K562 (cell line): ENCODE results near the gene STK32C. TPM values are rescaled to one million over a fixed set of nuclear protein-coding genes. Genes with fewer than 3 reads are reported as not detected.

Source experiments
- ATAC-seq: fragments of 200-7000 bp; cut with Tn5 transposase; 3 replicates; pipeline ENCODE4 v1.9.1; 2020; ENCODE audit warnings: moderate library complexity
- BruUV-seq: library from RNA; stranded (reverse); fragments of 400-500 nt; replicated peaks from 2 replicates; lab custom pipeline; 2021; lab: Mats Ljungman, UMichigan
- CTCF ChIA-PET: fragments of 300-600 bp; formaldehyde crosslinking; extraction: SDS; loops from one replicate; lab custom pipeline; 2021; ENCODE audit warnings: low intra/inter-chr PET ratio; lab: Yijun Ruan, JAX
- POLR2A ChIA-PET: fragments of 300-600, 350-650 bp; sonication (Branson Sonifier 250); formaldehyde crosslinking; extraction: SDS; loops from one replicate; lab custom pipeline; 2021; ENCODE audit warnings: antibody characterized with exemption, inconsistent platforms; lab: Yijun Ruan, JAX
- DNase-seq, 4 experiments: peaks; one replicate each; pipeline versions ENCODE4 v3.0.0 to v3.0.0-alpha.2; 2011 to 2018; ENCODE audit warnings: low spot score in 3 of 4, mixed read lengths in 3 of 4; ENCODE audit errors: extremely low read depth in 1 of 4
- FAIRE-seq: peaks from 2 replicates; lab custom pipeline; 2011; peaks lifted over from hg19 to GRCh38; lab: Jason Lieb, UNC
- H2AFZ ChIP-seq: 2 replicates; pipeline ENCODE4 v1.6.0; 2011; ENCODE audit warnings: low read depth, low read length, control low read depth, inconsistent platforms
- H3K27ac ChIP-seq: fragments of 200-600 bp; 3 replicates; pipeline ENCODE4 v1.8.0; 2011; ENCODE audit warnings: low read depth, mild to moderate bottlenecking, control low read depth, inconsistent platforms, low read length, moderate library complexity, mixed read lengths; ENCODE audit errors: extremely low read depth
- H3K27me3 ChIP-seq, 2 experiments: fragments of 300-600 bp in 1 of 2; 2 replicates in 1 of 2; 3 replicates in 1 of 2; pipeline versions ENCODE4 v1.6.0 to v1.8.0; 2011; ENCODE audit warnings: inconsistent platforms in 2 of 2, low read length in 2 of 2, mild to moderate bottlenecking in 1 of 2, mixed read lengths in 1 of 2, moderate library complexity in 1 of 2; ENCODE audit not compliant: control insufficient read depth in 2 of 2, insufficient read depth in 2 of 2
- H3K36me3 ChIP-seq: fragments of 300-600 bp; 3 replicates; pipeline ENCODE4 v1.8.0; 2011; ENCODE audit warnings: mild to moderate bottlenecking, low read length, inconsistent platforms; ENCODE audit not compliant: control insufficient read depth, insufficient read depth
- H3K4me1 ChIP-seq, 2 experiments: fragments of 200-600 bp in 1 of 2; replicated peaks in 1 of 2; 2 replicates in 1 of 2; 3 replicates in 1 of 2; pipeline versions ENCODE4 v1.5.1 to v1.8.0; 2011; ENCODE audit warnings: inconsistent platforms in 2 of 2, low read length in 2 of 2, mild to moderate bottlenecking in 1 of 2, mixed read lengths in 1 of 2, moderate library complexity in 1 of 2; ENCODE audit not compliant: control insufficient read depth in 2 of 2, insufficient read depth in 2 of 2
- H3K4me2 ChIP-seq: 2 replicates; pipeline ENCODE4 v1.6.1; 2011; ENCODE audit warnings: low read length, control low read depth, inconsistent platforms, mixed read lengths; ENCODE audit not compliant: insufficient read depth
- H3K4me3 ChIP-seq: fragments of 200-600 bp; sonication (generic), shearing (Covaris generic); 2 replicates; pipeline ENCODE4 v1.5.1; 2016; ENCODE audit warnings: control low read depth, inconsistent platforms
- H3K79me2 ChIP-seq: fragments of 200-600 bp; 3 replicates; pipeline ENCODE4 v1.8.0; 2011; ENCODE audit warnings: low read length, inconsistent platforms; ENCODE audit not compliant: control insufficient read depth, insufficient read depth
- H3K9ac ChIP-seq, 2 experiments: 2 replicates each; pipeline versions ENCODE4 v1.6.0 to v1.6.1; 2011; ENCODE audit warnings: low read depth in 2 of 2, low read length in 2 of 2, control low read depth in 1 of 2, inconsistent platforms in 1 of 2, mild to moderate bottlenecking in 1 of 2, mixed read lengths in 1 of 2; ENCODE audit not compliant: insufficient read depth in 1 of 2
- H3K9me1 ChIP-seq: one replicate; pipeline ENCODE4 v1.6.0; 2011; ENCODE audit warnings: inconsistent platforms, mild to moderate bottlenecking, low read length, moderate library complexity; ENCODE audit not compliant: control insufficient read depth, insufficient read depth
- H3K9me3 ChIP-seq: replicated peaks from 2 replicates; pipeline ENCODE4 v1.5.1; 2011; ENCODE audit warnings: low read depth, low read length, inconsistent platforms; ENCODE audit not compliant: control insufficient read depth, insufficient read depth
- H4K20me1 ChIP-seq: replicated peaks from 2 replicates; pipeline ENCODE4 v1.6.1; 2011; ENCODE audit warnings: low read length, inconsistent platforms, mixed read lengths; ENCODE audit not compliant: control insufficient read depth, insufficient read depth
- CEBPG ChIP-seq, 3 experiments: fragments of 200-800 bp in 1 of 3; sonication (Bioruptor generic) in 1 of 3; sonication (generic) in 1 of 3; formaldehyde crosslinking in 1 of 3; IDR thresholded peaks in 2 of 3; conservative IDR thresholded peaks in 1 of 3; 2 replicates each; pipeline versions ENCODE4 v1.6.1 to v1.8.0; 2016 to 2022; ENCODE audit warnings: missing compliant biosample characterization in 2 of 3, missing genetic modification characterization in 2 of 3, mild to moderate bottlenecking in 1 of 3, missing genetic modification reagents in 1 of 3
- HNRNPL ChIP-seq: fragments of 200-400 bp; formaldehyde crosslinking; IDR thresholded peaks from 2 replicates; pipeline ENCODE4 v1.6.1; 2017; ENCODE audit warnings: low read depth, mild to moderate bottlenecking, low read length
- MLLT1 ChIP-seq, 2 experiments: fragments of 450-650 bp; IDR thresholded peaks; 2 replicates each; pipeline ENCODE4 v1.6.1; 2016
- PPARD ChIP-seq: fragments of 250-450 bp; sonication (Bioruptor Pico); IDR thresholded peaks from 2 replicates; pipeline ENCODE4 v1.8.0; 2022; ENCODE audit warnings: inconsistent platforms, mild to moderate bottlenecking, moderate library complexity
- TAF7 ChIP-seq: fragments of 450-650 bp; IDR thresholded peaks from 2 replicates; pipeline ENCODE4 v1.6.1; 2016; ENCODE audit warnings: missing genetic modification characterization, missing compliant biosample characterization
- ZNF384 ChIP-seq: IDR thresholded peaks from 2 replicates; pipeline ENCODE4 v1.6.1; 2012; ENCODE audit warnings: low read depth, low read length, improper control_type of control experiment
- ZNF407 ChIP-seq: fragments of 450-650 bp; IDR thresholded peaks from 2 replicates; pipeline ENCODE4 v1.6.1; 2016; ENCODE audit warnings: low read depth
- WGBS: fragments of 100-300 bp; shearing (Covaris generic); methylation state at CpG from one replicate; pipeline ENCODE4 v1.1.6; 2016; ENCODE audit warnings: low coverage, mixed read lengths; ENCODE audit not compliant: insufficient coverage; ENCODE audit errors: missing lambda C conversion rate; 5-methylcytosine and 5-hydroxymethylcytosine counted together
- in situ Hi-C: fragments of 300-500 bp; cut with MboI; formaldehyde crosslinking; loops from 4 replicates; pipeline ENCODE4 v1.15.0; 2018; ENCODE audit warnings: inconsistent platforms, mixed read lengths
- intact Hi-C: fragments of 100-400 bp; cut with micrococcal nuclease; formaldehyde crosslinking; loops from 2 replicates; pipeline ENCODE4 v1.14.2; 2022
- polyA plus RNA-seq, 8 experiments: library from polyadenylated mRNA; depleted of rRNA in 4 of 8; stranded (reverse) in 5 of 8; unstranded in 3 of 8; fragments of >200 nt; fragmentation: Nextera tagmentation in 2 of 8; fragmentation: Illumina TruSeq in 1 of 8; extraction: Ambion mirVana in 2 of 8; extraction: Trizol in 1 of 8; gene quantifications; 2 replicates each; pipeline versions ENCODE4 v1.2.1 to v1.2.3, GENCODE V29; 2011 to 2014; ENCODE audit warnings: inconsistent platforms in 1 of 8, missing spikeins in 1 of 8
- total RNA-seq, 7 experiments: library from RNA; depleted of rRNA in 6 of 7; stranded (reverse); fragments of >200 nt in 6 of 7; fragmentation: Illumina TruSeq in 2 of 7; extraction: Trizol in 2 of 7; gene quantifications; 2 replicates each; pipeline versions ENCODE4 v1.2.1 to v1.2.3, GENCODE V29; 2011 to 2021; ENCODE audit warnings: low replicate concordance in 1 of 7
- TF ChIP-seq, protein P1 (sequence below), 3 experiments: IDR thresholded peaks in 2 of 3; conservative IDR thresholded peaks in 1 of 3; 2 replicates each; pipeline ENCODE4 v1.5.1; 2011 to 2012; ENCODE audit warnings: low read length in 3 of 3, mild to moderate bottlenecking in 3 of 3, control low read depth in 2 of 3, improper control_type of control experiment in 1 of 3, inconsistent platforms in 1 of 3, low read depth in 1 of 3, mixed read lengths in 1 of 3, moderate library complexity in 1 of 3; ENCODE audit not compliant: insufficient read depth in 2 of 3
- TF ChIP-seq, protein P2 (sequence below): fragments of 450-650 bp; formaldehyde crosslinking; IDR thresholded peaks from 2 replicates; pipeline ENCODE4 v1.4.0; 2022; ENCODE audit warnings: missing genetic modification characterization

The STK32C gene
- total and polyA plus RNA-seq, 9 of the 15 experiments (the other 6 are each of a cell fraction or from before 2014, with no cell fraction given) = 1.5 to 20.9 (median 6.5) TPM

DNA sequence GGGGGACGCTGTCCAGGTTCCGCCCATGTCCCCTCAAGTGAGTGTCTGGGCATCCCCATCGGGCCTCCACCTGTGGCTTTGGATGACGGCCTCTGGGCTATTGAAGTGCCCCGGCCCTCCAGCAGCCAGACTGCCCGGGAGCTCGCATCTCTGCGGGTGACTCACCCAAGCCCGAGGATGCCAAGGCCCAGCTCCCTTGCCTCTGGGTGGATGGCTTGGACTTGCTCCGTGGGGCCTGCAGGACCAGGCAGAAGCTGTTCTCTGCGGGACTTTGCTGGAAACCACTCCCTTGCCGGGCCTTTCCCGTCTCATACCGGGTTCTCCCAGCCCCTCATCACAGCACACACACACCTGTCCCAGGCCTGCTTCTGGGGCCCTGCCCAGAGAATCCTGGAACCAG is 98.6 kb downstream of the STK32C start:
- intact Hi-C loops = no loop called here
- H3K9ac ChIP-seq = no peak overlapping the region
- no TSS peak for BruUV-seq
- no peaks in the 10 kb centered on the region for H4K20me1 ChIP-seq
- in situ Hi-C loops = no loop called here
- no peaks in the 10 kb centered on the region for H3K9me3 ChIP-seq
- no peak overlapping the region for H3K4me2 ChIP-seq
- H3K27ac ChIP-seq = no peak overlapping the region
- no peaks in the 10 kb centered on the region for H3K36me3 ChIP-seq
- no peak overlapping the region for H2AFZ ChIP-seq
- H3K4me1 ChIP-seq = peaks cover 0 to 8% of the 10 kb centered on the region in 2 experiments; a peak in 2 of 5 replicates
- CTCF ChIA-PET = no interaction called here
- H3K9me1 ChIP-seq = no peaks in the 10 kb centered on the region
- H3K27me3 ChIP-seq = peaks cover 0 to 38% of the 10 kb centered on the region in 2 experiments; a peak in 2 of 5 replicates
- no peak overlapping the region for H3K4me3 ChIP-seq
- no peak for ATAC-seq
- no peak for DNase-seq
- no peak for FAIRE-seq
- WGBS = 6% methylated on average over 6 of the region's 14 CpGs
- H3K79me2 ChIP-seq = no peaks in the 10 kb centered on the region
- POLR2A ChIA-PET = no interaction called here
- TF ChIP-seq TAF7 (no peak), PPARD (no peak), ZNF384 (no peak), CEBPG (CRISPR knock-in tag; IDR thresholded peaks at IDR 0.05) (no peak), CEBPG (tag; conservative IDR thresholded peaks at IDR 0.05 in 1 of 2, IDR thresholded peaks at IDR 0.05 in 1 of 2) (no peak), HNRNPL (no peak), MLLT1 (IDR thresholded peaks at IDR 0.05) (no peak), ZNF407 (no peak)
- TF ChIP-seq, protein P1, sequence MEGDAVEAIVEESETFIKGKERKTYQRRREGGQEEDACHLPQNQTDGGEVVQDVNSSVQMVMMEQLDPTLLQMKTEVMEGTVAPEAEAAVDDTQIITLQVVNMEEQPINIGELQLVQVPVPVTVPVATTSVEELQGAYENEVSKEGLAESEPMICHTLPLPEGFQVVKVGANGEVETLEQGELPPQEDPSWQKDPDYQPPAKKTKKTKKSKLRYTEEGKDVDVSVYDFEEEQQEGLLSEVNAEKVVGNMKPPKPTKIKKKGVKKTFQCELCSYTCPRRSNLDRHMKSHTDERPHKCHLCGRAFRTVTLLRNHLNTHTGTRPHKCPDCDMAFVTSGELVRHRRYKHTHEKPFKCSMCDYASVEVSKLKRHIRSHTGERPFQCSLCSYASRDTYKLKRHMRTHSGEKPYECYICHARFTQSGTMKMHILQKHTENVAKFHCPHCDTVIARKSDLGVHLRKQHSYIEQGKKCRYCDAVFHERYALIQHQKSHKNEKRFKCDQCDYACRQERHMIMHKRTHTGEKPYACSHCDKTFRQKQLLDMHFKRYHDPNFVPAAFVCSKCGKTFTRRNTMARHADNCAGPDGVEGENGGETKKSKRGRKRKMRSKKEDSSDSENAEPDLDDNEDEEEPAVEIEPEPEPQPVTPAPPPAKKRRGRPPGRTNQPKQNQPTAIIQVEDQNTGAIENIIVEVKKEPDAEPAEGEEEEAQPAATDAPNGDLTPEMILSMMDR (IDR thresholded peaks at IDR 0.05 in 2 of 3, conservative IDR thresholded peaks at IDR 0.05 in 1 of 3; ENCODE audit: insufficient read depth in 2 of 3, low read depth in 1 of 3, low read length in 3 of 3) = no peak
- TF ChIP-seq, protein P2, sequence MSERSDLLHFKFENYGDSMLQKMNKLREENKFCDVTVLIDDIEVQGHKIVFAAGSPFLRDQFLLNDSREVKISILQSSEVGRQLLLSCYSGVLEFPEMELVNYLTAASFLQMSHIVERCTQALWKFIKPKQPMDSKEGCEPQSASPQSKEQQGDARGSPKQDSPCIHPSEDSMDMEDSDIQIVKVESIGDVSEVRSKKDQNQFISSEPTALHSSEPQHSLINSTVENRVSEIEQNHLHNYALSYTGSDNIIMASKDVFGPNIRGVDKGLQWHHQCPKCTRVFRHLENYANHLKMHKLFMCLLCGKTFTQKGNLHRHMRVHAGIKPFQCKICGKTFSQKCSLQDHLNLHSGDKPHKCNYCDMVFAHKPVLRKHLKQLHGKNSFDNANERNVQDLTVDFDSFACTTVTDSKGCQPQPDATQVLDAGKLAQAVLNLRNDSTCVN = no peak
